GM19023 (cell line): ENCODE measurements around the gene SLC22A23.

Experiments
- ATAC-seq: cut with Tn5 transposase; IDR thresholded peaks from one replicate; pipeline ENCODE4 v1.9.1; 2021; ENCODE audit warnings: mild to moderate bottlenecking, moderate library complexity; ENCODE audit not compliant: unreplicated experiment

The SLC22A23 gene

DNA sequence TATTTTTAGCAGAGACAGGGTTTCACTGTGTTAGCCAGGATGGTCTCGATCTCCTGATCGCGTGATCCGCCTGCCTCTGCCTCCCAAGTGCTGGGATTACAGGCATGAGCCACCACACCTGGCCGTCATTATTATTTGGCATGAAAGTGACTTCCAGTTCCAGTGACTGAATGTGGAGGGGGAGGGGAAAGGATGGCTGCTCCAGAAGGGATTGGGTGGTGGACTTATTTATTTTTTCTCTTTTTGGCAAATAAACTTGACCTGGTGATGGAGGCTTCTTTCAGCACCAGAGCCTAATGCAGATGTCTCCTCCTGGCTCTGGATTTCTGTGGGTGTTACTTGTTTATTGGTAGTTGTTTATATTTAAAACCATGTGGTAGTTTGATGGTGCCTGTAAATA, 16.9 kb upstream of the SLC22A23 start:
- ATAC-seq: no peak

DNA sequence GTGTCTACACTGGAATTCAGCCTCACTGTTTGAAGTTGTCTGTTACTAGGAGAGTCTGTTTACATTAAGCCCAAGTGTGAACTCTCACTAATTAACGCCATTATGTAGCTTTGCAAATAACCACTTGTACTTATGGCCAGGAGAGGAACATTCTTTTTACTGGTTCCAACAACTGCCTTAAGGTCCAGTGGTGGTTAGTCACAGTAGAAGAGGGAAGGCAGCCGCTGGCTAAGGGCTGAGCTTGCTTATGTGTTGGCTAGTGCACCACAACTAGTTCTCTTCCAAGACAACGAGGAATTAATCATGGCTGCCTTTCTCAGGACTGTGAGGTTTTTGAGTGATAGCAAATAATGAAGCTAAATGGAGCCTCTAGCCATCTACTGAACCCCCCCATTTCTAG, 14.9 kb upstream of the SLC22A23 start:
- ATAC-seq: no peak

DNA sequence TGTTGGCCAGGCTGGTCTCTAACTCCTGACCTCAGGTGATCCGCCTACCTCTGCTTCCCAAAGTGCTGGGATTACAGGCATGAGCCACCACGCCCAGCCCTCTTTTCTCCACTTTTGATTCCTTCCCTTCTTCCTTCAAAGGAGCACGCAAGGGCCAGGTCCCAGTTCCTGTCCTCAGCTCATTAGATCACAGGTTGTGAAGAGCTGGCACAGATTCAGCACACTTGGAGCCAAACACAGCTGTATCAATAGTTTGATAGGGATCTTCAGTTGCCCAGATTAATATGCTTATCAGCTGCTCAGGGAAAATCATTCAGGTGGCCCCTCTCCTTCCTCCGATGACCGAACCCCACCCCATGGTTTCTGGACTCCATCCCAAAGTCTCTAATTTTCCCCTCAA, 14.4 kb upstream of the SLC22A23 start:
- ATAC-seq: no peak

DNA sequence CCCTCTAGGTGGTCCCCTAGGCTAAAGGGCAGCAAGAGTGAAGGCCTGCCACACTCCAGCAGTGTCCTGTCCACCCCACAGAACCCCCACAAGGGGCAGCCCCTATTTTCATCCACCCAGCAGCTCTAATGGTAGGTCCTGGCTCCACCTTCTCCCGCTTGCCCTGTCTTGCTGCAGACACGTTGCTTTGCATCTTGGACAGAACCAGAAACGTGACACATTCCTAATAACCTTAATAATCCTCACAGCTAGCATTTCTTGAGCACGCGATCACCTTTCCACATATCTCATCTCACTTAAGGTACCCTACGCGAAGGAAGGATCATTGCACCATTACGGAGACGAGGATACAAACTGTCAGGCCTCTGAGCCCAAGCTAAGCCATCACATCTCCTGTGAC, 11.7 kb upstream of the SLC22A23 start:
- no peak for ATAC-seq

DNA sequence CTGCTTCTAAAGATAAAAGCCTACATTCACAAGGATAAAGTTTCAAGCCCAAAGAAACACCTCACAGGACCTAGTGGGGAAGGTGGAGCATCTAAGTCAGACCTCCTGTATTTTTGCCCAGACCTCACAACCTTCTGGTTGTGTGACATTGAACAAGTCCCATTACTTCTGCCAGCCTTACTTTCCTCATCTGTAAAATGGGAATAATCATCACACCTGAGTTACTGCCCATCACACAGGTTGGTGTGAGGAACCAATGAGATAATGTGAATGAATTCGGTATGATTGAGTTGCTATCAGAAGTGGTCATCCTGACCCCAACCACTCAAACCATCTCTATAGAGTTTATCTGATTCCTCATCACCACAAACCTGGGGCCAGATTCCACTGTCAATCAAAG, 11.1 kb upstream of the SLC22A23 start:
- ATAC-seq: no peak

DNA sequence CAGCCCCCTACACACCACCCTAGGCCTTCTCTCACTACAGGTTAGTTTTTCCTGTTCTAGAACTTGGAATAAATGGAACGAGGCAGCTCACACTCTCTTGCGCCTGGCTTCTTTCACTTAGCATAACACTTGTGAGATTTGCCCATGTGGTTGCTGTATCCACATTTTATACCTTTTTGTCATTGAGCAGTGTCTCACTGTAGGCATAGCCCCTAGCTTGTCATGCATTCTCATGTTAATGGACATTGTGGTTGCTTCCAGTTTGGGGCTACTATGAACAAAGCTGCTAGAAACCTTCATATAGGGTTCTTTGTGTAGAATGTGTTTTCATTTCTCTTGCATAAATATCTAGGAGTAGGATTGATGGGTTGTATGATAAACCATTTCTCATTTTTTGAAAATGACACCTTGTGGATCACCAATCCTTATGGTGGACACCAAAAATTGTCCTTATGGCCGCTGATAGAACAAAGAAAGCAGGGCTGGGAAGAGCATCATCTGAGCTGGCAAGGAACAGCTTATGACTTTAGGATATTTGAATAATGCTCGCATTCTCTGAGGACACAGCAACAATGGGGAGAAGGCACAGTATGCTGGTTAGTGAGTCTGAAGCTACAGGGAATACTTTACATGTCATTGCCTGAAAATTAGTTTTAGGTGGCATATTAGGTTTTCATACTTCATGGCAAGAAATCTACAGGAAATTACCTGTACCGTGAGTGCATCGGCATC, 9.8 kb upstream of the SLC22A23 start:
- no peak for ATAC-seq

DNA sequence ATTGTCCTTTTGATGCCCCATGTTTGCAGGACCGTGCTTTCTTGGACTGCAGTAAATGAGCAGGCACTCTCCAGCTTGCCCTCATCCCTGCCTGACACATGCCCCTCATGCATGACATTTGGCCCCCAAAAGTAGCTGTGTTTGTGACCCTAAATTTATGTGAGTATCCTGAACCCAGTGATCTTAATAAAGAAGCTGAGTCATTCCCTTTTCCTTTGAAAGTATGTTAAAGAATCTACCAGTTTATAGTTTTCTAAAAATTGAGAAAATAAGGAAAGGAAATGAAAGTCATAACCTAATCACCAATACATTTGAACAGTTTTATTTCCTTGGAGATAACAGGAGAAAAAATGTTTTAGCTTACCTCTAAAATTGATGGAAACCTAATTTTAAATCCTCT, 3.4 kb upstream of the SLC22A23 start:
- ATAC-seq: no peak

DNA sequence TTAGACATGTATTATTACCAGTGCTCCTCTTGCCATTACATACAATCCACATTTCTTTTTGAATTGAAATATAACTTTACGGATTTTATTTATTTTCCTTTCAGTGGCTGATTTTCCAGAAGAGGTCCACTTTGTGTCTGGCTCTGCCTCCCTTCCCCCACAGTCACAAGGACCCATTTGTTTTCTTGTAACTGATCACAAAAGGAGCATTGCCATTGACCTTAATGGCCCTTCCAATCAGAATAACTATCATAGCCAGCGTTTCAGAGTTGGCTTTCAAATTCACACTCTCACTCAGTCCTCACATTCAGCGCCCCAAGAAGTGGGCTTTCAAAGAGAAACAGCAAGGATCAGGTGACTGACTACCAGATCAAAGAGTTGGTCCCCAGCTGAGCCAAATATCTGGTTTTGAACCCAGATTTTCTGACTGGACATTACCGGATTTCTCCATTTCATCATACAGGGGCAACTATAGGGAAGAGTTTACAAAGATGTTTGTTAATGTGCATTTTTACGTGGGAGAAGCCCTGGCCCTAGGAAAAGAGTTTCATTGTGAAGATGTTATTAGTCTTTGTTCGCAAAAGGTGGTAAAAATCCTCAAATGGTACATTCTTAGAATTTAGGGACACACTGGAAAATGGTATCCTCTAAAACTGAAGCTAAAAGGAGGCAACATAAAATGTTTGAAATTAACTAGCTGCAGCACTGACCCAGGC, 2.0 kb upstream of the SLC22A23 start:
- no peak for ATAC-seq

DNA sequence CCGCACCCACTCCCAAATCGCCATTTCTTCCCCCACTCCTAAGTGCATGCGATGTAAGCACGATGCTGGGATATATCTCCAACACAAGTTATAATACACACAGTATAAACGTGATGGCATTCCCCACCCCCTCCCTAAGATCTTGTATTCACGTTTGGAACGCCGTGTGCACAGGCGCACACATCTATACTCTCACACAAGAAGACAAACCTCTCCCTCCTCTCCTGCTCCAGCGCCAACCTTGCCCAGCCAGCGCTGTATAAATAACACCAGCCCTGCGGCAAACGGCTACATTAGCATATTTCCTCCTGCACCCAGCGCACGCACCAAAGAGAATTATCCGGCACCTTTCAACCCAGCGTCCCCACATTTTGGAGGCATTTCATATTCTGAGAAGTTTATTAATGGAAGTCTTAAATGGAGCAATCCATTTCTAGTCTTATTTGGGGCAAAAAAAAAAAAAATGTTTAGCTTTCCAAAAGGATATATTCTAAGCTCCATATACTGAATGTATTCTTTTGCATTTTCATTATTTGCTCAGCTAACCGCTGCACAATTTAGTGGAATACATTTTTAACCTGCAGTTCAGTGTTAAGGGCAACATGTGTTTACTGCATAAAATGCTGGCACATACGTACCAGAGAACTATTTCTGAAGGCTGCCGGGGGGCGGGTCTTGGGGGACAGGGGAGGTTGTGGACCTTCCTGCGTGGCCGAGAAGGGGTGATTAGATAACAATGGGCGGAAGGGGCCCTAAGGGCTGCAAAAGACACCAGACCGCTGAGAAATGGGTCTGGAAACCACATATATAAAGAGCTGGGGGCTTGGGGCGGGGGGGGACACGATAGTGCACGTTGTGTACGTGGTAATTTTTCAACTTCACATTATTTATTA, 1.1 kb upstream of the SLC22A23 start:
- ATAC-seq: no peak

DNA sequence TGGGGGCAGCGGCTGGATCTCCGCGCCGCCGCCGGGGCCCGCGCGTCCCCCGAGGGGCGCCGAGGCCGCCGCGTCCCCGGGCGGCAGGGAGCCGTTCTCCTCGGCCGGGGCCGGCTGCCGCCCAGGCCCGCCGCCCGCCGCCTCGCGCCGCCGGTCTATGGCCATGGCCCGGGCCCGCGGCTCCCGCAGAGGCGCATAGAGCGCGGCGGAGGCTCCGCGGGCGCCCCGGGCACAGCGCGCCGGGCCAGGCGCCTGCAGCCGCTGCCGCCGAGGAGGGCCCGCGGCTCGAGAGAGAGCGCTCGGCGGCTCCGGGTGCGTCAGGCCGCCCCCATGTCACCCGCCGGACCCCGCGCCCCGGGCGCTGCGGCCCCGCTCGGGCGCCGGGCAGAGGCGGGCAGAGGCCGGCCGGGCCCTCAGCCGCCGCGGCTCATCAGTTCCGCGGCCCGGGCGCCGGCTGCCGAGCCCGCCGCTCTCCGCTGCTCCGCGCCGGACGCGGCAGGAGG, 404 bp downstream of the SLC22A23 start:
- ATAC-seq: no peak

DNA sequence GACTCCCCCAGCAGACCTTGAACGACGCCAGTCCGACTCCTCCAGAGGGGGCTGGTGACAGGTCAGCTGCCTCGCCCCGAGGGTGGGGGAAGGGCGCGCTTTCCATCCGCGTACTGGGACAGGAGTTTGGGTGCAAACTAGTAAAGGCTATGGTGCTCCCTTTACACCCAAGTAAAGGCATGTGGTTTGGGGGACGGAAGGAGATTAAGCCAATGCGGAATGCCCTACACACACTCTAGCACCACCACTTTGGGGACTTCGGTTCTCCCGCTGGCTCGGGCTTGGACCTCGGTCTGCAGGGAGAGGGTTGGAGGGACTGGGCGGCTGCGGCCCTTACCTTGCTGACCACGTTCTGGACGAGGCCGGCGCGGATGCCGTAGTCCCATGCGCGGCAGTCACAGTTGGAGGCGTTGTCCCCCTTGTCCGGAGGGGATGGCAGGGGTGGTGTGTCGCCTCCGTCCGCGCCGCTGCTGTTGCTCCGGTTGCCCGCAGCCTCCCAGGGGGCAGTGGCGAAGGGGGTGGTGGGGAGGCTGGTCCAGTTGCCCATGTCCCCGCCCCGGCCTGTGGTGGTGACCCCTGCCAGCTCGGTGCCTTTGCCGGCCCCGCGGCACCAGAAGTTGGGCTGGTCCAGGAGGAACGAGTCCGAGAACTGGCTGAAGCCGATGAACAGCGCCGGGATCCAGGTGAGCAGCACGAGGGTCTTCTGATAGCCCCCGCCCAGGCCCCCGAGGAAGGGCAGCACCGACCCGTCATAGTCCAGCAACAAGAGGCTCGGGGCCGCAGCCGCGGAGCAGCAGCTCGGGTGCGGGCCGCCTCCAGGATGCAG, 1.1 kb downstream of the SLC22A23 start:
- no peak for ATAC-seq

DNA sequence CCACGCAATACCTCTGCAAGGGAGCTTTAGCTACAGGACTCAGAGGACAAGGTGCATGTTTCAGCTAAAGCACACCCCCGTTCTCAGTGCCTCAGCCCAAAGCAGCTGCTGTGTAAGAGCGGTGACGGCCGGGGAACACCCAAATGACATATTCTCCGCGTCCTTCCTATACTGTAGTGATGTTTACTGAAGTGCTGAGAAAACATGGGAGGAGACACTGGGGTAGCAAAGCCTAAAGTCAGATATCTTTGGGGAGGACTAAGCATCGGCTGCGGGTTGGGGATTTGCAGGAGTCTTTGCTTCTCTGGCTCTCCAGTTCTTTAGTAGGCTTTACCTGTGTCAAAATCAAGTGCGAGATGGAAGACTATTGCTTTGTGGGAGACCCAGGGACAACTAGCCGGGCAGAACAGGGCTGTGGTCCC, 1.7 kb downstream of the SLC22A23 start:
- ATAC-seq: no peak

DNA sequence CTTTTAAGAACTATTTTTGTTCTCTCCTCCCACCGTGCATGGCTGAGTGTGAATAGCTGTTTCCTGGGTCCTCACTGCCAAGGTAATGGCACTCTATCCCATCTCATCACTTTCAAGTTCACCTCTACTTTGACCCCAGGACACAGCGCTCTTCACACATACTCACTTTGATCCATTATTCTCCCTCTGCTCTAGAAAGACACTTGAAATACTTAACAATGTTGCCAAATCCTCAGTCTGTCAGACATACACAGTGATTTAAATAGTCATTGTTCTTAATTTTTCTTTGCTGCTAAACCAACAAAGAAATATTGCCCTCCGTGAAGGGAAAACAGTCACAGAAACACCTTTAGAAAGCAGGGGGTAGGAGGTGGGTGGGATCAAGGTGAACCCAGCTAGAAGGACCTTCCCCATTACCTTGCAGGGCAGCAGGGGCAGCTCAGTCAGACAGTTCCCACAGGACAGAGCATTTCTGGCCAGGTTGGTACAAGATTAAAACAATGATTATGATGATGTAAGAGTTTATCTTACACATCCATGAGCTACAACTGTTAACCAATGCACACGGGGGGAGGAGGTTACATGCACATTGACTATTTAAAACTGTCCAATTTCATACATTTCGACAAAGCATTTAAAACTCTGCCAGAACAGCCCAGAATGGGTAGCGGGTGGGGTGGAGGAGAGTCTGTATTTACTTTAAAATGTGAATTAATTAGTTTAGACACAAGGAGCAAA, 2.4 kb downstream of the SLC22A23 start:
- ATAC-seq: no peak

DNA sequence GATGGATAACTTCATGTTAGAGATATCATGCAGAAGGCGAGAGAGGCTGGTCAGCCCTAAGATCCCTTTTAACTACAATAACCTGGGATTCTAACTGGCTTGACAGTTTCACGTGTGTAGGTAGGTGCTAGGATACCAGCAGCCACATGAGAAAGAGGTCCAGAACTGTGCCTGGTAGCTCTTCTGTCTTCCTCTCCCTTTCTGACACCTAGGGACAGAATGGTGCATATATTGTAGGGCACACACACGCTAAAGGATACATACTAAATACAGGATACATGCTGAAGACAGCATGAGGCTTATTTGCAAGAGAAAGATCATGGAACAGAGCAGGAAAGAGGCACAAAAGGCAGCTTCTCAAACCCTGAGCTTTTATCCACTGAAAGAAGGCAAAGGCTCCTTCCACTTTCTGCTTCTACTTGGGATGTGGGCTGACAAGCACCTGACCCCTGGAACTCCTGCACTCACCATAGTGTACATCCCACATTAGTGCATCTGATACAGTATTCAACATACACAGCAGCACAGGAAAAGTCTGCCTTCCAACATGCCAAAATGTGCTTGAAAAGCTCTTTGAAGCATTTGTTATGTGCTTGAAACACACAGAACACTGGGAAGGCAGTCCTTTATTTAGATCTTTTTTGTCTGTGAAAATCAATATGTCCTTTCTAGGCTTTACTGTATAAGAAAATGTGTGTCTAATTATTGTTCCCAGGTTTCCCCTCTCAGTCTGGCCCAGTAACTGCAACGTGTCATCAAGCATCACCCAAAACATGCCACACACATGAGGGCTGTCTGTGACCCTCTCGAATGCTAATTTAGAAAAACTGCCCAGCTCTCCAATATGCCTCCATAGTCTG, 3.2 kb downstream of the SLC22A23 start:
- no peak for ATAC-seq

DNA sequence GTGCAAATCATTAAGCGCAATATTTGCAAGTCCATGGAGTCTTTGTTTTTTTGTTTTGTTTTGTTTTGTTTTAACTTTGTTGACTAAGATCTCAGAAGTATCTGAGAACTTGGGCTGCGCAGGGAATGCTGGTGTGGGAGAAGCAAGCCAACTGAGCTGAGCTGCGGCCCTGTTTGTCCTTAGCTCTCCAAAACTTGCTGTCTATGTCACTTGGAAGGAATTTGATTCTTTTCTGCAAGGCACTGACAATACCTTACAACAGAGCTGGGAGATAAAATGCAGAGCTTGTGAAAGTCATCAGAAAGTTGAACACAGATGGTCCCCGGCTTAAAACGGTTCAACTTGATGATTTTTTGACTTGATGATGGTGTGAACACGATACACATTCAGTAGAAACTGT, 5.4 kb downstream of the SLC22A23 start:
- ATAC-seq: no peak

DNA sequence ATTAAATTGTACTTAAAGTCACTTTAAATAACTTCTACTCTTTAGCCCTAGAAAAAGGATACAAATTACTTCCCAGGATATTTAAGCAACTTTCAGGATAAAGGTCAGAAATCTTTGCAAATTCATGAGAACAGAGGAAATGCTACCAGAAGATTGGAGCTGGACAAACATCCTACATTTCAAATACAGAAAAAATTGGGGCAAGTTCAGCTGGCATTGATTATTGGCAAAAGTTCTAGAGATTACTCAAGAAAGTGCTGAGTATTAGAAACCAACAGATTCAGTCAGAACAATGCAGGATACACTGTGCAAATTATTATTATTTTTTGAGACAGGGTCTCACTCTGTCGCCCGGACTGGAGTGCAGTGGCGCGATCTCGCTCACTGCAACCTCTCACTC, 6.0 kb downstream of the SLC22A23 start:
- no peak for ATAC-seq

DNA sequence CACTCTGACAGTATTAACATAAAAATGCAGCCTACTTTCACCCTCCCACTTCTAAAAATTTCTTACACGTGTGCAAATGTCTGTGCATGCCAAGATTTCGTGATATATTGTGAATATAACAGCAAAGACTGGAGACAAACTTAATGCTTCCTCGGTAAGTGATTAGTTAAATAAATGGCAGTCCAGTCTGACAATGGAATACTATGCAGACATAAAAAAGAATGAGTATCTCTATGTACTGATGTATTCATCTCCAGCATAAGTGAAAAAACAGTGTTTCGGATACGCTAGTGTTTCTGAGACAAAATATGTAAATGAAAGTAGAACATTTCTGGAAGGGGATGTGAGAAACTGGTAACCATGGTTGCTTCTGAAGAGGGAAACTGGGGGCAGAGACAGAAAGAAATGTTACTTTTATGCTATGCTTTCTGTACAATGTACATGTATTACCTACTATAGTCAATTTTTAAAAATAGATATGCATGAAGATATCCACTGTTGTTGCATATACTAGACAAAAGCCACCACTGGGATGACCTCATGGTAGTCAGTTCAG, 7.0 kb downstream of the SLC22A23 start:
- ATAC-seq: no peak

DNA sequence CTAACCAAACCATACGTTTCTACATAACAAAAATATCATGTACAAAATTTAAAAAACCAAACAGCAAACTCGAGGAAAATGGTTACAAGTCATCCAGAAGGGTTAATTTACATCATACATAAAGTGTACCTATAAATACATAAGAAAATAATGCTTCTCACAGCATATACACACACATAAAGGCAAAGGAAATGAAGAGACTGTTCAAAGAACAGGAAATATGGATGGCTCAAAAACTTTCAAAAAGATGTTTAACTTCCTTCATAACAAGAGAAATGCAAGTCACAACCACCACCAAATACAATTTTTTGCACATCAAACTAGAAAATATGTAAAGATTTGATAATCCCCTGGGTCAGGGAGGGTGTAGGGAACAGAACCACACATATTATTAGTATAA, 7.5 kb downstream of the SLC22A23 start:
- no peak for ATAC-seq

DNA sequence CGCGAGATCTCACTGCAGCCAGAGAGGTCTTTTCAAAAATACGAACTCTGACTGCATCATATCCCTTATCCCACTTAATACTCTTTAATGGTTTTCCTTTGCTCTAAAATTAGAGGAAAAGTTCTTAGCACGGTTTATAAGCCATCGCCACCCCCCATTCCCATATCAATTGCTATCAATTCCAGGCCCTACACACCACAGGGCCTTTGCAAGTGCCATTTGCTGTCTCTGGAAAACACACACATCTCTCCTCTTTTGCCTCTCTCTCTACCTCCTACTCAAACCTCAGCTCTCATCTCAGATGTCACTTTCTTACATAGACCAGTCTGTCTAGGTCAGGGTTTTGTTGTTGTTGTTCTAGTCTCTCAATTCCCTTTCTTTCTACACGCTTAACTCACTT, 9.8 kb downstream of the SLC22A23 start:
- ATAC-seq: no peak
